Measurements from ENCODE around the gene ADNP.

ADNP gene

GRCh38 chr20:50929299-50930138 is 1.7 kb downstream of the ADNP start:
- Histone ChIP-seq H3K9me3 (ENCODE audit: low read depth, low read length) (no peaks in the 10 kb centered on the region), H3K4me3 (peak overlapping the region; percentile 91), H3K27ac (peak overlapping the region; percentile 82), H3K9ac (ENCODE audit: insufficient read length) (peak overlapping the region; percentile 91), H3K36me3 (ENCODE audit: insufficient read depth, low read length) (peaks cover 61% of the 10 kb centered on the region)
- peak; percentile 40 for TF ChIP-seq POLR2AphosphoS5 (IDR thresholded peaks at IDR 0.05; ENCODE audit: borderline replicate concordance, low read depth, low read length)
- no peak for TF ChIP-seq EZH2 (IDR thresholded peaks at IDR 0.05)
- TF ChIP-seq FOXP2 (optimal IDR thresholded peaks at IDR 0.05; ENCODE audit: control extremely low read depth, extremely low read length, insufficient read depth) = peak; percentile 79
- DNase-seq (ENCODE audit: low read depth, low spot score) = peak; percentile 95

- Histone ChIP-seq H3K27ac (0 out of 2 replicates have a peak overlapping the region, but pooled peaks have one; percentile 4), H3K4me3 (peak overlapping the region; percentile 91), H3K9ac (ENCODE audit: insufficient read length) (no peak overlapping the region), H3K9me3 (ENCODE audit: low read depth, low read length) (no peaks in the 10 kb centered on the region), H3K36me3 (ENCODE audit: insufficient read depth, low read length) (peaks cover 62% of the 10 kb centered on the region)
- no peak for DNase-seq (ENCODE audit: low read depth, low spot score)
- TF ChIP-seq FOXP2 (optimal IDR thresholded peaks at IDR 0.05; ENCODE audit: control extremely low read depth, extremely low read length, insufficient read depth) (no peak), POLR2AphosphoS5 (IDR thresholded peaks at IDR 0.05; ENCODE audit: borderline replicate concordance, low read depth, low read length) (no peak), EZH2 (IDR thresholded peaks at IDR 0.05) (no peak)
Observed at GRCh38 chr20:50928469-50928868, 2.8 kb downstream of the ADNP start.

- Histone ChIP-seq H3K36me3 (ENCODE audit: insufficient read depth, low read length) (peaks cover 65% of the 10 kb centered on the region), H3K9me3 (ENCODE audit: low read depth, low read length) (no peaks in the 10 kb centered on the region), H3K27ac (peak overlapping the region; percentile 32; the same call in 1 of the 2 replicates), H3K4me3 (no peak overlapping the region), H3K9ac (ENCODE audit: insufficient read length) (no peak overlapping the region)
- TF ChIP-seq EZH2 (IDR thresholded peaks at IDR 0.05) (no peak), FOXP2 (optimal IDR thresholded peaks at IDR 0.05; ENCODE audit: control extremely low read depth, extremely low read length, insufficient read depth) (no peak), POLR2AphosphoS5 (IDR thresholded peaks at IDR 0.05; ENCODE audit: borderline replicate concordance, low read depth, low read length) (no peak)
- no peak for DNase-seq (ENCODE audit: low read depth, low spot score)
Observed at GRCh38 chr20:50926530-50926929, 4.7 kb downstream of the ADNP start.

GRCh38 chr20:50924261-50924920 is 6.8 kb downstream of the ADNP start:
- no peaks in the 10 kb centered on the region for H3K9me3 ChIP-seq (ENCODE audit: low read depth, low read length)
- H3K27ac ChIP-seq = no peak overlapping the region; the same call in 1 of the 2 replicates
- H3K9ac ChIP-seq (ENCODE audit: insufficient read length) = no peak overlapping the region
- TF ChIP-seq FOXP2 (optimal IDR thresholded peaks at IDR 0.05; ENCODE audit: control extremely low read depth, extremely low read length, insufficient read depth) = no peak
- no peak for TF ChIP-seq POLR2AphosphoS5 (IDR thresholded peaks at IDR 0.05; ENCODE audit: borderline replicate concordance, low read depth, low read length)
- no peak for DNase-seq (ENCODE audit: low read depth, low spot score)
- H3K36me3 ChIP-seq (ENCODE audit: insufficient read depth, low read length) = peaks cover 78% of the 10 kb centered on the region
- H3K4me3 ChIP-seq = no peak overlapping the region

- no peak overlapping the region for H3K9ac ChIP-seq (ENCODE audit: insufficient read length)
- peaks cover 59% of the 10 kb centered on the region for H3K36me3 ChIP-seq (ENCODE audit: insufficient read depth, low read length)
- DNase-seq (ENCODE audit: low read depth, low spot score) = no peak
- no peaks in the 10 kb centered on the region for H3K9me3 ChIP-seq (ENCODE audit: low read depth, low read length)
- H3K4me3 ChIP-seq = no peak overlapping the region
- peak overlapping the region; percentile 45; the same call in 1 of the 2 replicates for H3K27ac ChIP-seq
- TF ChIP-seq POLR2AphosphoS5 (IDR thresholded peaks at IDR 0.05; ENCODE audit: borderline replicate concordance, low read depth, low read length) (no peak), EZH2 (IDR thresholded peaks at IDR 0.05) (no peak), FOXP2 (optimal IDR thresholded peaks at IDR 0.05; ENCODE audit: control extremely low read depth, extremely low read length, insufficient read depth) (no peak)
Observed at GRCh38 chr20:50921803-50922501, 9.3 kb downstream of the ADNP start.

- H3K9me3 ChIP-seq (ENCODE audit: low read depth, low read length) = no peaks in the 10 kb centered on the region
- H3K4me3 ChIP-seq = no peak overlapping the region
- no peak for DNase-seq (ENCODE audit: low read depth, low spot score)
- peaks cover 57% of the 10 kb centered on the region for H3K36me3 ChIP-seq (ENCODE audit: insufficient read depth, low read length)
- TF ChIP-seq EZH2 (IDR thresholded peaks at IDR 0.05) (no peak), POLR2AphosphoS5 (IDR thresholded peaks at IDR 0.05; ENCODE audit: borderline replicate concordance, low read depth, low read length) (no peak), FOXP2 (optimal IDR thresholded peaks at IDR 0.05; ENCODE audit: control extremely low read depth, extremely low read length, insufficient read depth) (no peak)
- H3K9ac ChIP-seq (ENCODE audit: insufficient read length) = no peak overlapping the region
- 0 out of 2 replicates have a peak overlapping the region, but pooled peaks have one; percentile 2 for H3K27ac ChIP-seq
Observed at GRCh38 chr20:50920997-50921396, 10.2 kb downstream of the ADNP start.

GRCh38 chr20:50919567-50919966 is 11.7 kb downstream of the ADNP start:
- Histone ChIP-seq H3K9ac (ENCODE audit: insufficient read length) (no peak overlapping the region), H3K27ac (no peak overlapping the region), H3K9me3 (ENCODE audit: low read depth, low read length) (no peaks in the 10 kb centered on the region), H3K36me3 (ENCODE audit: insufficient read depth, low read length) (peaks cover 46% of the 10 kb centered on the region), H3K4me3 (no peak overlapping the region)
- DNase-seq (ENCODE audit: low read depth, low spot score) = no peak
- TF ChIP-seq FOXP2 (optimal IDR thresholded peaks at IDR 0.05; ENCODE audit: control extremely low read depth, extremely low read length, insufficient read depth) (no peak), POLR2AphosphoS5 (IDR thresholded peaks at IDR 0.05; ENCODE audit: borderline replicate concordance, low read depth, low read length) (no peak), EZH2 (IDR thresholded peaks at IDR 0.05) (no peak)

- Histone ChIP-seq H3K27ac (peak overlapping the region; percentile 74; the same call in 1 of the 2 replicates), H3K9ac (ENCODE audit: insufficient read length) (no peak overlapping the region), H3K4me3 (no peak overlapping the region), H3K36me3 (ENCODE audit: insufficient read depth, low read length) (peaks cover 46% of the 10 kb centered on the region), H3K9me3 (ENCODE audit: low read depth, low read length) (no peaks in the 10 kb centered on the region)
- TF ChIP-seq FOXP2 (optimal IDR thresholded peaks at IDR 0.05; ENCODE audit: control extremely low read depth, extremely low read length, insufficient read depth) = no peak
- TF ChIP-seq EZH2 (IDR thresholded peaks at IDR 0.05) = no peak
- no peak for TF ChIP-seq POLR2AphosphoS5 (IDR thresholded peaks at IDR 0.05; ENCODE audit: borderline replicate concordance, low read depth, low read length)
- DNase-seq (ENCODE audit: low read depth, low spot score) = no peak
Observed at GRCh38 chr20:50918403-50918802, 12.8 kb downstream of the ADNP start.
